IMR-90 (cell line): ENCODE data around the gene OGG1.

Source experiments
- BHLHE40 ChIP-seq: fragments of 150-350 bp; IDR thresholded peaks from 2 replicates; pipeline ENCODE4 v1.6.1; 2016; ENCODE audit warnings: mild to moderate bottlenecking, low read depth, low read length
- CEBPB ChIP-seq: IDR thresholded peaks from 2 replicates; pipeline ENCODE4 v1.6.1; 2012; ENCODE audit warnings: low read depth, low read length, improper control_type of control experiment
- ELK1 ChIP-seq: fragments of 150-350 bp; IDR thresholded peaks from 2 replicates; pipeline ENCODE4 v1.6.1; 2016; ENCODE audit warnings: low read depth, mild to moderate bottlenecking, low read length, moderate library complexity, borderline replicate concordance
- FOS ChIP-seq: fragments of 150-350 bp; IDR thresholded peaks from 2 replicates; pipeline ENCODE4 v1.6.1; 2016; ENCODE audit warnings: low read depth, low read length
- MAFK ChIP-seq: IDR thresholded peaks from 2 replicates; pipeline ENCODE4 v1.6.1; 2012; ENCODE audit warnings: low read depth, low read length, improper control_type of control experiment
- MAZ ChIP-seq: IDR thresholded peaks from 2 replicates; pipeline ENCODE4 v1.6.1; 2012; ENCODE audit warnings: low read depth, mild to moderate bottlenecking, low read length, improper control_type of control experiment, moderate library complexity, borderline replicate concordance
- MXI1 ChIP-seq: IDR thresholded peaks from 2 replicates; pipeline ENCODE4 v1.6.1; 2012; ENCODE audit warnings: low read depth, mild to moderate bottlenecking, low read length, moderate library complexity, borderline replicate concordance
- NFE2L2 ChIP-seq: fragments of 150-350 bp; IDR thresholded peaks from 2 replicates; pipeline ENCODE4 v1.6.1; 2016; ENCODE audit warnings: low read depth, mild to moderate bottlenecking, low read length
- POLR2A ChIP-seq: IDR thresholded peaks from 2 replicates; pipeline ENCODE4 v1.6.1; 2012; ENCODE audit warnings: mild to moderate bottlenecking, low read depth, low read length
- RAD21 ChIP-seq: IDR thresholded peaks from 2 replicates; pipeline ENCODE4 v1.6.1; 2012; ENCODE audit warnings: low read length, improper control_type of control experiment
- RCOR1 ChIP-seq: IDR thresholded peaks from 2 replicates; pipeline ENCODE4 v1.6.1; 2012; ENCODE audit warnings: mild to moderate bottlenecking, low read length, improper control_type of control experiment; ENCODE audit not compliant: insufficient replicate concordance
- SMC3 ChIP-seq: fragments of 150-350 bp; IDR thresholded peaks from 2 replicates; pipeline ENCODE4 v1.6.1; 2016; ENCODE audit warnings: low read depth, mild to moderate bottlenecking, antibody characterized with exemption, low read length, moderate library complexity
- USF2 ChIP-seq: fragments of 150-350 bp; IDR thresholded peaks from 2 replicates; pipeline ENCODE4 v1.6.1; 2017; ENCODE audit warnings: mild to moderate bottlenecking, antibody characterized with exemption, low read length, low read depth
- TF ChIP-seq, protein P1 (sequence below): conservative IDR thresholded peaks from 2 replicates; pipeline ENCODE4 v1.5.1; 2012; ENCODE audit warnings: mild to moderate bottlenecking, low read depth, low read length, improper control_type of control experiment

GRCh38 chr3:9742560-9742959, 7.2 kb upstream of the OGG1 start:
- TF ChIP-seq POLR2A (no peak), NFE2L2 (no peak), USF2 (no peak), MAFK (no peak), RCOR1 (no peak), ELK1 (no peak), BHLHE40 (no peak), RAD21 (no peak), MAZ (no peak), MXI1 (no peak), CEBPB (no peak), SMC3 (no peak), FOS (no peak)
- TF ChIP-seq, protein P1, sequence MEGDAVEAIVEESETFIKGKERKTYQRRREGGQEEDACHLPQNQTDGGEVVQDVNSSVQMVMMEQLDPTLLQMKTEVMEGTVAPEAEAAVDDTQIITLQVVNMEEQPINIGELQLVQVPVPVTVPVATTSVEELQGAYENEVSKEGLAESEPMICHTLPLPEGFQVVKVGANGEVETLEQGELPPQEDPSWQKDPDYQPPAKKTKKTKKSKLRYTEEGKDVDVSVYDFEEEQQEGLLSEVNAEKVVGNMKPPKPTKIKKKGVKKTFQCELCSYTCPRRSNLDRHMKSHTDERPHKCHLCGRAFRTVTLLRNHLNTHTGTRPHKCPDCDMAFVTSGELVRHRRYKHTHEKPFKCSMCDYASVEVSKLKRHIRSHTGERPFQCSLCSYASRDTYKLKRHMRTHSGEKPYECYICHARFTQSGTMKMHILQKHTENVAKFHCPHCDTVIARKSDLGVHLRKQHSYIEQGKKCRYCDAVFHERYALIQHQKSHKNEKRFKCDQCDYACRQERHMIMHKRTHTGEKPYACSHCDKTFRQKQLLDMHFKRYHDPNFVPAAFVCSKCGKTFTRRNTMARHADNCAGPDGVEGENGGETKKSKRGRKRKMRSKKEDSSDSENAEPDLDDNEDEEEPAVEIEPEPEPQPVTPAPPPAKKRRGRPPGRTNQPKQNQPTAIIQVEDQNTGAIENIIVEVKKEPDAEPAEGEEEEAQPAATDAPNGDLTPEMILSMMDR, result no peak
